OCI-LY1 (cell line): ENCODE results near the gene RASL11B.

ENCODE experiments used
- EZH2 ChIP-seq: fragments of 200-600 bp; sonication (generic), shearing (Covaris generic); IDR thresholded peaks from 2 replicates; pipeline ENCODE4 v1.8.0; 2017; ENCODE audit warnings: borderline replicate concordance, mixed run types, mild to moderate bottlenecking, antibody characterized with exemption, low read length, moderate library complexity, mixed read lengths
- TF ChIP-seq, protein P1 (sequence below): fragments of 200-600 bp; sonication (generic), shearing (Covaris generic); IDR thresholded peaks from 2 replicates; pipeline ENCODE4 v1.5.1; 2017; ENCODE audit warnings: mild to moderate bottlenecking, antibody characterized with exemption, low read length, moderate library complexity, mixed read lengths

DNA sequence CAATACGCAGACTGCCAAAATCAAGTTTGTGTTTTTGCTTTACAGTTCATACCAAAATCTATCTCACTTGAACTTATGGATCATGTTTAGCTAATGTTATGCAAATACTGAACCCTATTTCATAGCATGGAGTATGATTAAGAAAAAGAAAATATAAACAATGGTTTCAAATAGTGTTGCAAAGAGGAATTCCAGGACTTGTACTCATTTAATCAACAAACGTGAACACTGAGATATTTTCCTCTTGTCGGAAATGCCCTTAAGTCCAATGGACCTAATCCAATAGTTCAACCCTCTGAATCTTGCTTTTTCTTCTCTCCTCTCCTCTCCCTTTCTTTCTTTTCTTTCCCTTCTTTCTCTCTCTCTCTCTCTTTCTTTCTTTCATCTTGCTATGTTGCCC is 30.8 kb downstream of the RASL11B start:
- TF ChIP-seq, protein P1, sequence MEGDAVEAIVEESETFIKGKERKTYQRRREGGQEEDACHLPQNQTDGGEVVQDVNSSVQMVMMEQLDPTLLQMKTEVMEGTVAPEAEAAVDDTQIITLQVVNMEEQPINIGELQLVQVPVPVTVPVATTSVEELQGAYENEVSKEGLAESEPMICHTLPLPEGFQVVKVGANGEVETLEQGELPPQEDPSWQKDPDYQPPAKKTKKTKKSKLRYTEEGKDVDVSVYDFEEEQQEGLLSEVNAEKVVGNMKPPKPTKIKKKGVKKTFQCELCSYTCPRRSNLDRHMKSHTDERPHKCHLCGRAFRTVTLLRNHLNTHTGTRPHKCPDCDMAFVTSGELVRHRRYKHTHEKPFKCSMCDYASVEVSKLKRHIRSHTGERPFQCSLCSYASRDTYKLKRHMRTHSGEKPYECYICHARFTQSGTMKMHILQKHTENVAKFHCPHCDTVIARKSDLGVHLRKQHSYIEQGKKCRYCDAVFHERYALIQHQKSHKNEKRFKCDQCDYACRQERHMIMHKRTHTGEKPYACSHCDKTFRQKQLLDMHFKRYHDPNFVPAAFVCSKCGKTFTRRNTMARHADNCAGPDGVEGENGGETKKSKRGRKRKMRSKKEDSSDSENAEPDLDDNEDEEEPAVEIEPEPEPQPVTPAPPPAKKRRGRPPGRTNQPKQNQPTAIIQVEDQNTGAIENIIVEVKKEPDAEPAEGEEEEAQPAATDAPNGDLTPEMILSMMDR, result no peak
- TF ChIP-seq EZH2, result no peak
